Measurements from ENCODE around the gene HDAC9. TPM values are rescaled to one million over a fixed set of nuclear protein-coding genes. Genes with fewer than 3 reads are reported as not detected.

HDAC9 gene
- total RNA-seq, 1 experiment from 2014 or later: 14.7 TPM

DNA sequence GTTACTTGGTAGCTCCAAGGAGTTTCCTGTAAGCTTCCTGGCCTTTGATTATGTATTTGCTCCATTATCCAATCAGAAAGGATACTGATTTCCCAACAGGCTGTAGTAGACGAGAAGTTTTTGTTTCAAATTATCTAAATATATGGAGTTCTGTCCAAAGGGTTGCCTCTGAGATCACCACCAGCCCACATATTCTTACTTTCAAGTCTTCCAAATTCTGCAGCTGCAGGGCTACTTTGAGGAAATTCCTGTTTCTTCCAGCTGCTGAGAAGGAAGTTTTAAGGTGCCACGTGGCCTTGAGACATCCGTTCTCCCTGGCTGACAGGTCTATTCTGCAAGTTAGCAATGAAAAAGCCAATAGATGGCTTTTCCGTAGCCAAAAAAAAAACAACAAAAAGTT, 335.9 kb downstream of the HDAC9 start:
- CTCF ChIA-PET: interaction anchor here (0.6 kb wide), 1 partner anchor 1767 kb away, joined by 6 read pairs; no protein-coding TSS in a partner anchor

DNA sequence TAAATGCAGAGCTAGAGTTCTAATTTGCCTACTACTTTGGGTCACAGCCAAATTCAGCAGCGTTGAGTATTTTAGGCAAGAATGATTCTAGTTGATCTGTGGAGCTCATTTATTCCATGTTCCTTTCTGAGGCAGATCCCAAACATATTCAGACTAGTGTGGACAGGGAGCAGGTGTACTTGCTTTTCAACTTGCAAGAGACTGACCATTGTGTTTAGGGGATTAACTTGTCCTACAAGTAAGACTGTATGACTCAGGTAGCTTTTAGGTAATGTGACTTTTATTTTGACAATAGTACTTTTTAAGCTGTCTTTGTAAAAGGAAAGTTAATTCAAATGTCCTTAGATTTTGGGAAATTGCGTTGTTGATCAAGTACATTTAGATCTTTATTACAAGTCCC, 336.4 kb downstream of the HDAC9 start:
- no peak overlapping the region for H3K27ac ChIP-seq
- POLR2A ChIA-PET (ENCODE audit: unreplicated experiment): no interaction called here

More for the DNA sequence above, 335.9 kb downstream of the HDAC9 start:
- Histone ChIP-seq H3K9me3 (ENCODE audit: insufficient read depth, low read depth) (no peaks in the 10 kb centered on the region), H3K4me3 (no peak overlapping the region), H4K20me1 (ENCODE audit: insufficient read depth) (no peaks in the 10 kb centered on the region), H3K4me2 (no peak overlapping the region), H3K27ac (no peak overlapping the region), H2AFZ (no peak overlapping the region), H3F3A (ENCODE audit: insufficient read depth, low read depth) (no peaks in the 10 kb centered on the region), H3K36me3 (ENCODE audit: low read depth) (no peaks in the 10 kb centered on the region), H3K27me3 (ENCODE audit: insufficient read depth, low read depth) (no peaks in the 10 kb centered on the region), H3K4me1 (replicated peaks; ENCODE audit: insufficient read depth) (0 out of 2 replicates have a peak, but pooled peaks cover 8% of the 10 kb centered on the region), H3K79me2 (ENCODE audit: low read depth) (no peaks in the 10 kb centered on the region), H3K9me2 (ENCODE audit: insufficient read depth) (no peaks in the 10 kb centered on the region)
- POLR2A ChIA-PET (ENCODE audit: unreplicated experiment): no interaction called here
- DNase-seq: no peak
- no peak for TF ChIP-seq EZH2 (IDR thresholded peaks at IDR 0.05; ENCODE audit: low read depth)
- TF ChIP-seq, protein P1, sequence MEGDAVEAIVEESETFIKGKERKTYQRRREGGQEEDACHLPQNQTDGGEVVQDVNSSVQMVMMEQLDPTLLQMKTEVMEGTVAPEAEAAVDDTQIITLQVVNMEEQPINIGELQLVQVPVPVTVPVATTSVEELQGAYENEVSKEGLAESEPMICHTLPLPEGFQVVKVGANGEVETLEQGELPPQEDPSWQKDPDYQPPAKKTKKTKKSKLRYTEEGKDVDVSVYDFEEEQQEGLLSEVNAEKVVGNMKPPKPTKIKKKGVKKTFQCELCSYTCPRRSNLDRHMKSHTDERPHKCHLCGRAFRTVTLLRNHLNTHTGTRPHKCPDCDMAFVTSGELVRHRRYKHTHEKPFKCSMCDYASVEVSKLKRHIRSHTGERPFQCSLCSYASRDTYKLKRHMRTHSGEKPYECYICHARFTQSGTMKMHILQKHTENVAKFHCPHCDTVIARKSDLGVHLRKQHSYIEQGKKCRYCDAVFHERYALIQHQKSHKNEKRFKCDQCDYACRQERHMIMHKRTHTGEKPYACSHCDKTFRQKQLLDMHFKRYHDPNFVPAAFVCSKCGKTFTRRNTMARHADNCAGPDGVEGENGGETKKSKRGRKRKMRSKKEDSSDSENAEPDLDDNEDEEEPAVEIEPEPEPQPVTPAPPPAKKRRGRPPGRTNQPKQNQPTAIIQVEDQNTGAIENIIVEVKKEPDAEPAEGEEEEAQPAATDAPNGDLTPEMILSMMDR (conservative IDR thresholded peaks at IDR 0.05): no peak
- intact Hi-C loops (cut with micrococcal nuclease; ENCODE audit: unreplicated experiment): no loop called here
- no TSS peak for BruUV-seq (replicated peaks)

DNA sequence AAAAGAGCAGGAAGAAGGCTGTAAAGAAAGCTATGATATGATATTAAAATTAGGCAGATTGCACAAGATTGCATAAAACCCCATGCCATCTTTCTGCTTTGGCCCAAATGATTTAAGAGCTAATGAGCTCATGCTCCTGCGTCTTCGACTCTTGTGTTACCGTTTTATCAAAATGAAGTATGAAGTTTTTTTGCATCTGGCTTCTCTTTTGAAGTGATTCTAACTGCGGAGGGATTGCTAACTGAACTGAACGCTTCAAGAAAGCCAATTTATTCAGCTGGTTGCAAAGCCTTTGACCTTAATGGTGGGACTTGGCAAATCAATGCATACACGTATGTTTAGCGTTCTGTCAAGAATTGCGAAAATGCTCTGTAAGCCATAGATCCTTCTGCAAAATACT, 339.0 kb downstream of the HDAC9 start:
- Histone ChIP-seq H3K9me2 (ENCODE audit: insufficient read depth) (no peaks in the 10 kb centered on the region), H3K27ac (no peak overlapping the region), H4K20me1 (ENCODE audit: insufficient read depth) (no peaks in the 10 kb centered on the region), H3K79me2 (ENCODE audit: low read depth) (no peaks in the 10 kb centered on the region), H3F3A (ENCODE audit: insufficient read depth, low read depth) (no peaks in the 10 kb centered on the region), H3K4me1 (replicated peaks; ENCODE audit: insufficient read depth) (0 out of 2 replicates have a peak, but pooled peaks cover 8% of the 10 kb centered on the region), H3K4me3 (no peak overlapping the region), H3K27me3 (ENCODE audit: insufficient read depth, low read depth) (no peaks in the 10 kb centered on the region), H3K36me3 (ENCODE audit: low read depth) (no peaks in the 10 kb centered on the region), H2AFZ (no peak overlapping the region), H3K4me2 (no peak overlapping the region), H3K9me3 (ENCODE audit: insufficient read depth, low read depth) (no peaks in the 10 kb centered on the region)
- no peak for TF ChIP-seq EZH2 (IDR thresholded peaks at IDR 0.05; ENCODE audit: low read depth)
- TF ChIP-seq, protein P1 (conservative IDR thresholded peaks at IDR 0.05): no peak
- intact Hi-C loops (cut with micrococcal nuclease; ENCODE audit: unreplicated experiment): no loop called here
- DNase-seq: no peak
- ChIA-PET POLR2A (ENCODE audit: unreplicated experiment) (no interaction called here), CTCF (no interaction called here)
- no TSS peak for BruUV-seq (replicated peaks)

More for the DNA sequence above, 336.4 kb downstream of the HDAC9 start:
- intact Hi-C loops (cut with micrococcal nuclease; ENCODE audit: unreplicated experiment): no loop called here
- H3K36me3 ChIP-seq (ENCODE audit: low read depth): no peaks in the 10 kb centered on the region
- no TSS peak for BruUV-seq (replicated peaks)
- H4K20me1 ChIP-seq (ENCODE audit: insufficient read depth): no peaks in the 10 kb centered on the region
- no peaks in the 10 kb centered on the region for H3F3A ChIP-seq (ENCODE audit: insufficient read depth, low read depth)
- CTCF ChIA-PET: interaction anchor here (0.6 kb wide), 3 partner anchors 421 to 1993 kb away, joined by 3 to 9 read pairs (median 6); no protein-coding TSS in a partner anchor
- H3K9me3 ChIP-seq (ENCODE audit: insufficient read depth, low read depth): no peaks in the 10 kb centered on the region
- H2AFZ ChIP-seq: no peak overlapping the region
- 0 out of 2 replicates have a peak, but pooled peaks cover 8% of the 10 kb centered on the region for H3K4me1 ChIP-seq (replicated peaks; ENCODE audit: insufficient read depth)
- no peak for DNase-seq
- no peaks in the 10 kb centered on the region for H3K27me3 ChIP-seq (ENCODE audit: insufficient read depth, low read depth)
- peak overlapping the region; percentile 4; the same call in 1 of the 2 replicates for H3K4me2 ChIP-seq
- TF ChIP-seq, protein P1 (conservative IDR thresholded peaks at IDR 0.05): no peak
- no peak for TF ChIP-seq EZH2 (IDR thresholded peaks at IDR 0.05; ENCODE audit: low read depth)
- H3K79me2 ChIP-seq (ENCODE audit: low read depth): no peaks in the 10 kb centered on the region
- no peak overlapping the region for H3K4me3 ChIP-seq
- H3K9me2 ChIP-seq (ENCODE audit: insufficient read depth): no peaks in the 10 kb centered on the region

Data from PC-9 (cell line).